ENCODE measurements around the gene SDK2. TPM values are rescaled to one million over a fixed set of nuclear protein-coding genes. Genes with fewer than 3 reads are reported as not detected.

SDK2 gene
- total and polyA plus RNA-seq, 2 experiments from 2014 or later: 0.74 to 5.1 TPM

- no peaks in the 10 kb centered on the region for H4K20me1 ChIP-seq (replicated peaks; ENCODE audit: insufficient read depth)
- H3K27me3 Mint-ChIP-seq (ENCODE audit: insufficient read depth, low read depth, poor library complexity): peaks cover 3% of the 10 kb centered on the region
- H3K4me1 Mint-ChIP-seq: no peaks in the 10 kb centered on the region
- H3K27ac ChIP-seq (ENCODE audit: low read depth): no peak overlapping the region
- DNase-seq (ENCODE audit: low spot score) (no peak), ATAC-seq (no peak)
- H3K36me3 ChIP-seq (ENCODE audit: insufficient read depth): no peaks in the 10 kb centered on the region
- no peak overlapping the region for H3K4me3 Mint-ChIP-seq
- TF ChIP-seq CREB1 (CRISPR knock-in tag; IDR thresholded peaks at IDR 0.05; ENCODE audit: low read depth) (no peak), ETS1 (IDR thresholded peaks at IDR 0.05) (no peak), STAT1 (IDR thresholded peaks at IDR 0.05; ENCODE audit: unreplicated experiment) (no peak), NANOG (IDR thresholded peaks at IDR 0.05; ENCODE audit: borderline replicate concordance) (no peak), ZNF331 (CRISPR knock-in tag; IDR thresholded peaks at IDR 0.05; ENCODE audit: low read depth) (no peak), POLR2AphosphoS5 (IDR thresholded peaks at IDR 0.05; ENCODE audit: low read depth) (no peak), REST (IDR thresholded peaks at IDR 0.05; ENCODE audit: unreplicated experiment) (no peak), EZH2 (IDR thresholded peaks at IDR 0.05; ENCODE audit: low read depth, unreplicated experiment) (no peak), JUNB (IDR thresholded peaks at IDR 0.05; ENCODE audit: unreplicated experiment) (no peak), CTCF (conservative IDR thresholded peaks at IDR 0.05; ENCODE audit: low read depth in 2 of 2) (no peak), EZH2phosphoT487 (IDR thresholded peaks at IDR 0.05; ENCODE audit: unreplicated experiment) (no peak), ZNF462 (CRISPR knock-in tag; IDR thresholded peaks at IDR 0.05) (no peak), ZNF114 (CRISPR knock-in tag; IDR thresholded peaks at IDR 0.05) (no peak)
- H3K4me1 ChIP-seq (ENCODE audit: insufficient read depth): no peaks in the 10 kb centered on the region
- no peak overlapping the region for H3K4me2 ChIP-seq
- peaks cover 3% of the 10 kb centered on the region; the same call in 2 of the 3 replicates for H3K9me3 Mint-ChIP-seq
- H3K27me3 ChIP-seq (ENCODE audit: insufficient read depth): no peaks in the 10 kb centered on the region
- no peaks in the 10 kb centered on the region for H3K9me2 ChIP-seq (ENCODE audit: insufficient read depth)
- no peak overlapping the region for H3K27ac Mint-ChIP-seq
- no peaks in the 10 kb centered on the region for H3F3A ChIP-seq (replicated peaks; ENCODE audit: low read depth)
- H3K79me2 ChIP-seq (replicated peaks; ENCODE audit: insufficient read depth): no peaks in the 10 kb centered on the region
- 0 out of 3 replicates have a peak, but pooled peaks cover 3% of the 10 kb centered on the region for H3K36me3 Mint-ChIP-seq (ENCODE audit: low read depth)
- no peak overlapping the region for H3K4me3 ChIP-seq
- H2AFZ ChIP-seq: no peak overlapping the region
Observed at GRCh38 chr17:73437826-73438225, 206.4 kb downstream of the SDK2 start.
